Measurements from ENCODE around the gene CRX.

Gene CRX

DNA sequence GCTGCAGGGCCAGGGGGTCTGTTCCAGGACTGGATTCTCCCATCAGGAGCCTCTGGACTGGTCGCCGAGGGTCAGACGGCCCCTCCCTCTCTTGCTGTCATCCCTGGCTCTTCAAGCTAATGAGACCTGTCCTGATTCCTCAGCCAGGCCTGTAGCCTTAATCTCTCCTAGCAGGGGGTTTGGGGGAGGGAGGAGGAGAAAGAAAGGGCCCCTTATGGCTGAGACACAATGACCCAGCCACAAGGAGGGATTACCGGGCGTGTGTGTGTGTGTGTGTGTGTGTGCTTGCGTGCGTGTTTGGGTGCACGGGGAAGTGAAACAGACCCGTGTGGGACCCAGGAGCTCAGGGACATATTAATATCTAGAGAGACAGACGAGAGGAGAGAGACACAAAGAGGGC is 1.9 kb upstream of the CRX start:
- Histone ChIP-seq H3K36me3 (ENCODE audit: insufficient read depth) (no peaks in the 10 kb centered on the region), H3K9ac (no peak overlapping the region), H3K27me3 (ENCODE audit: insufficient read depth, low read depth) (peaks cover 87% of the 10 kb centered on the region), H3K79me2 (ENCODE audit: insufficient read depth, low read depth) (no peaks in the 10 kb centered on the region), H3K27ac (no peak overlapping the region), H3K4me3 (IDR thresholded peaks at IDR 0.05; ENCODE audit: insufficient read depth, low read depth, low read length) (no peak overlapping the region), H4K20me1 (ENCODE audit: insufficient read depth) (no peaks in the 10 kb centered on the region), H3K4me1 (ENCODE audit: low read depth, poor library complexity, severe bottlenecking) (no peaks in the 10 kb centered on the region), H2AFZ (ENCODE audit: low read depth) (no peak overlapping the region), H3K4me2 (no peak overlapping the region)
- TF ChIP-seq, protein P1, sequence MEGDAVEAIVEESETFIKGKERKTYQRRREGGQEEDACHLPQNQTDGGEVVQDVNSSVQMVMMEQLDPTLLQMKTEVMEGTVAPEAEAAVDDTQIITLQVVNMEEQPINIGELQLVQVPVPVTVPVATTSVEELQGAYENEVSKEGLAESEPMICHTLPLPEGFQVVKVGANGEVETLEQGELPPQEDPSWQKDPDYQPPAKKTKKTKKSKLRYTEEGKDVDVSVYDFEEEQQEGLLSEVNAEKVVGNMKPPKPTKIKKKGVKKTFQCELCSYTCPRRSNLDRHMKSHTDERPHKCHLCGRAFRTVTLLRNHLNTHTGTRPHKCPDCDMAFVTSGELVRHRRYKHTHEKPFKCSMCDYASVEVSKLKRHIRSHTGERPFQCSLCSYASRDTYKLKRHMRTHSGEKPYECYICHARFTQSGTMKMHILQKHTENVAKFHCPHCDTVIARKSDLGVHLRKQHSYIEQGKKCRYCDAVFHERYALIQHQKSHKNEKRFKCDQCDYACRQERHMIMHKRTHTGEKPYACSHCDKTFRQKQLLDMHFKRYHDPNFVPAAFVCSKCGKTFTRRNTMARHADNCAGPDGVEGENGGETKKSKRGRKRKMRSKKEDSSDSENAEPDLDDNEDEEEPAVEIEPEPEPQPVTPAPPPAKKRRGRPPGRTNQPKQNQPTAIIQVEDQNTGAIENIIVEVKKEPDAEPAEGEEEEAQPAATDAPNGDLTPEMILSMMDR (conservative IDR thresholded peaks at IDR 0.05; ENCODE audit: low read depth, low read length): no peak

GRCh38 chr19:47820410-47820809 is 1.3 kb upstream of the CRX start:
- peaks cover 91% of the 10 kb centered on the region for H3K27me3 ChIP-seq (ENCODE audit: insufficient read depth, low read depth)
- H3K36me3 ChIP-seq (ENCODE audit: insufficient read depth): no peaks in the 10 kb centered on the region
- H4K20me1 ChIP-seq (ENCODE audit: insufficient read depth): no peaks in the 10 kb centered on the region
- no peak overlapping the region for H2AFZ ChIP-seq (ENCODE audit: low read depth)
- no peak overlapping the region for H3K9ac ChIP-seq
- H3K79me2 ChIP-seq (ENCODE audit: insufficient read depth, low read depth): no peaks in the 10 kb centered on the region
- TF ChIP-seq, protein P1 (conservative IDR thresholded peaks at IDR 0.05; ENCODE audit: low read depth, low read length): no peak
- no peak overlapping the region for H3K27ac ChIP-seq
- no peak overlapping the region for H3K4me2 ChIP-seq
- H3K4me1 ChIP-seq (ENCODE audit: low read depth, poor library complexity, severe bottlenecking): no peaks in the 10 kb centered on the region
- no peak overlapping the region for H3K4me3 ChIP-seq (IDR thresholded peaks at IDR 0.05; ENCODE audit: insufficient read depth, low read depth, low read length)

DNA sequence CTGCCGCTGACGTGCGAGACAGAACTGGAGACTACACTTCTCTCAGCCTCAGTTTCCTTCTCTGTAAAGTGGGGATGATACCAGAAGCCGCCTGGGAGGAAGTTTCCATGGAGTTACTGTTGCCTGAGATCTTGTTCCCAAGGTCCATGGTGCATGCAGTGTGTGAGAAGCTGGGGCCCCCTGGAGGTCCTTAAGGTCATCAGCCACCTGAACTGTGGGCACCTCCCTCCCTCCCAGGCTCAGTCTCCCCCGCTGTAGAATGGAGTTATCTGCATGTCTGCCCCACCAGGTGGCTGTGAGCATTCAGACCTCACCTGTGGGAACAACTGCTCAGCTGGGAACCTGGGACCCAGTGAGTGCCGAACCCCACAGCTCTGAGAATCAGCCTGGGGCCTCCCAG is 2.7 kb downstream of the CRX start:
- TF ChIP-seq, protein P1 (conservative IDR thresholded peaks at IDR 0.05; ENCODE audit: low read depth, low read length): no peak
- H3K27me3 ChIP-seq (ENCODE audit: insufficient read depth, low read depth): peaks cover 93% of the 10 kb centered on the region
- no peaks in the 10 kb centered on the region for H4K20me1 ChIP-seq (ENCODE audit: insufficient read depth)
- no peaks in the 10 kb centered on the region for H3K79me2 ChIP-seq (ENCODE audit: insufficient read depth, low read depth)
- H3K36me3 ChIP-seq (ENCODE audit: insufficient read depth): no peaks in the 10 kb centered on the region
- no peaks in the 10 kb centered on the region for H3K4me1 ChIP-seq (ENCODE audit: low read depth, poor library complexity, severe bottlenecking)
- no peak overlapping the region for H3K9ac ChIP-seq
- no peak overlapping the region for H3K27ac ChIP-seq
- H2AFZ ChIP-seq (ENCODE audit: low read depth): no peak overlapping the region
- no peak overlapping the region for H3K4me2 ChIP-seq
- H3K4me3 ChIP-seq (IDR thresholded peaks at IDR 0.05; ENCODE audit: insufficient read depth, low read depth, low read length): no peak overlapping the region

DNA sequence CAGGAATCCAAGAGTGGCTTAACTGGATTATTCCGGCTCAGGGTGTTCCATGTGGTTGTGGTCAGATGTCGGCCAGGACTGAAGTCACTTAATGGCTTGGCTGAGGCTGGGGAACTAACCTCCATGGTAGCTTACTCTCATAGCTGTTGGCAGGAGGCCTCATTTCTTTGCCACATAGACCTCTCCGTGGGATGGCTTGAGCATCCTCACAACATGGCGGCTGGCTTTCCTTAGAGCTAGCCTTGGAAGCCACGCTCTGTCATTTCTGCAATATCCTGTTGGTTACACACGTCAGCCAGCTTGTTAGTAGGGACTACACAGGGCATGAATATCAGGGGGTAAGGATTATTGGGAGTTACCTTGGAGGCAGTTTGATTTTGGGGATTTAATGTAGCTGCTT is 5.1 kb downstream of the CRX start:
- peaks cover 89% of the 10 kb centered on the region for H3K27me3 ChIP-seq (ENCODE audit: insufficient read depth, low read depth)
- no peak overlapping the region for H3K4me2 ChIP-seq
- no peaks in the 10 kb centered on the region for H3K36me3 ChIP-seq (ENCODE audit: insufficient read depth)
- no peaks in the 10 kb centered on the region for H3K4me1 ChIP-seq (ENCODE audit: low read depth, poor library complexity, severe bottlenecking)
- H3K27ac ChIP-seq: no peak overlapping the region
- no peak overlapping the region for H3K9ac ChIP-seq
- TF ChIP-seq, protein P1 (conservative IDR thresholded peaks at IDR 0.05; ENCODE audit: low read depth, low read length): no peak
- no peaks in the 10 kb centered on the region for H3K79me2 ChIP-seq (ENCODE audit: insufficient read depth, low read depth)
- H4K20me1 ChIP-seq (ENCODE audit: insufficient read depth): no peaks in the 10 kb centered on the region
- H2AFZ ChIP-seq (ENCODE audit: low read depth): no peak overlapping the region
- no peak overlapping the region for H3K4me3 ChIP-seq (IDR thresholded peaks at IDR 0.05; ENCODE audit: insufficient read depth, low read depth, low read length)

All from KMS-11 (cell line).